H1 (cell line): ENCODE measurements around the gene RARB. TPM values are rescaled to one million over a fixed set of nuclear protein-coding genes. Genes with fewer than 3 reads are reported as not detected.

Experiments used
- CBX5 ChIP-seq: fragments of 300-800, 300-1000 bp; sonication (generic); IDR thresholded peaks from 2 replicates; pipeline ENCODE4 v1.7.1; 2016; ENCODE audit warnings: antibody characterized with exemption, low read length, low read depth
- FOSL1 ChIP-seq: IDR thresholded peaks from 2 replicates; pipeline ENCODE4 v1.6.1; 2011; ENCODE audit warnings: mild to moderate bottlenecking, low read depth, low read length, moderate library complexity; ENCODE audit not compliant: insufficient read depth
- HDAC6 ChIP-seq: IDR thresholded peaks from one replicate; pipeline ENCODE4 v1.7.1; 2012; ENCODE audit warnings: low read depth, mild to moderate bottlenecking, inconsistent platforms, low read length, moderate library complexity
- KDM4A ChIP-seq: IDR thresholded peaks from one replicate; pipeline ENCODE4 v1.7.1; 2012; ENCODE audit warnings: low read depth, mild to moderate bottlenecking, moderate library complexity, low read length, inconsistent platforms; ENCODE audit not compliant: severe bottlenecking
- KDM5A ChIP-seq: fragments of 200-600 bp; IDR thresholded peaks from 2 replicates; pipeline ENCODE4 v1.7.1; 2012; ENCODE audit warnings: mild to moderate bottlenecking, low read length, inconsistent platforms, mixed read lengths
- MAFK ChIP-seq: IDR thresholded peaks from 2 replicates; pipeline ENCODE4 v1.6.1; 2012; ENCODE audit warnings: low read depth, mild to moderate bottlenecking, improper control_type of control experiment, low read length
- SAP30 ChIP-seq: fragments of 300-600 bp; sonication (generic); IDR thresholded peaks from 2 replicates; pipeline ENCODE4 v1.7.1; 2012; ENCODE audit warnings: low read length, moderate library complexity, mild to moderate bottlenecking, inconsistent platforms; ENCODE audit not compliant: insufficient read depth, insufficient replicate concordance
- SP2 ChIP-seq: IDR thresholded peaks from 2 replicates; pipeline ENCODE4 v1.6.1; 2012; ENCODE audit warnings: mild to moderate bottlenecking, low read length, inconsistent platforms
- polyA plus RNA-seq, 7 experiments: library from polyadenylated mRNA; depleted of rRNA in 3 of 7; stranded (reverse) in 5 of 7; unstranded in 2 of 7; fragments of >200 nt in 5 of 7; fragments of 200-250 nt in 2 of 7; gene quantifications; 1 replicate in 5 of 7; 2 replicates in 1 of 7; 4 replicates in 1 of 7; pipeline versions ENCODE4 v1.2.1 to v1.2.3, GENCODE V29; 2011 to 2013; ENCODE audit warnings: missing spikeins in 2 of 7, mixed read lengths in 2 of 7
- total RNA-seq: library from RNA; stranded (reverse); fragmentation: NEBNext Ultra II Directional; extraction: Animal tissue kit (Norgen Biotek cat#: 25700); gene quantifications from 2 replicates; pipeline ENCODE4 v1.2.1, GENCODE V29; 2021

The RARB gene
- total and polyA plus RNA-seq, 2 of the 8 experiments (the other 6 are each of a cell fraction or from before 2014, with no cell fraction given) = 0.15 to 0.22 TPM

DNA sequence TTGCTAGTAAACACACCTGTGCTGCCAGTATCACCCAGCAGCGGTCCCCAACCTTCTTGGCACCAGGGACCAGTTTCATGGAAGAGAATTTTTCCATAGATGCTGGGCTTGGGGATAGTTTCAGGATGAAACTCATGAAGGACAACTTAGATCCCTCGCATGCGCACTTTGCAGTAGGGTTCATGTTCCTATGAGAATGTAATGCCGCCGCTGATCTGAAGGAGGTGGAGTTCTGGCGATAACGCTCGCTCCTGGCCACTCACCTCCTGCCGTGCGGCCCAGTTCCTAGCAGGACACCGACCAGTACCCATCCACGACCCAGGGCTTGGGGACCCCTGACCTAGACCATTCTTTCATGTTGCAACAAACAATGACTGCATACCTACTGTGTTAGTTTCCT, 146.9 kb downstream of the RARB start (continued):
- TF ChIP-seq FOSL1 = no peak
- TF ChIP-seq HDAC6 = no peak
- no peak for TF ChIP-seq CBX5
- TF ChIP-seq MAFK = no peak
- TF ChIP-seq KDM5A = no peak
- TF ChIP-seq SAP30 = no peak
- TF ChIP-seq KDM4A = no peak
- TF ChIP-seq SP2 = no peak
